Liver (tissue), 9 donors: ENCODE measurements around the gene SFPQ. TPM values are rescaled to one million over a fixed set of nuclear protein-coding genes. Genes with fewer than 3 reads are reported as not detected.

ENCODE experiments used
- DNase-seq: peaks from one replicate; pipeline ENCODE4 v3.0.0-alpha.2; 2017; ENCODE audit warnings: low spot score
- H3K27ac ChIP-seq, 2 donors: one replicate each; pipeline ENCODE4 v1.7.0; 2013; ENCODE audit warnings: inconsistent platforms in 2 of 2, low read length in 2 of 2, control low read depth in 1 of 2, low read depth in 1 of 2, mild to moderate bottlenecking in 1 of 2
- H3K27me3 ChIP-seq, 4 donors: one replicate each; pipeline versions ENCODE4 v1.6.1 to v1.7.0; 2013; ENCODE audit warnings: low read length in 3 of 4, inconsistent platforms in 1 of 4, mild to moderate bottlenecking in 1 of 4, moderate library complexity in 1 of 4; ENCODE audit not compliant: control insufficient read depth in 4 of 4, insufficient read depth in 4 of 4
- H3K36me3 ChIP-seq, 4 donors: one replicate each; pipeline versions ENCODE4 v1.6.1 to v1.7.0; 2013; ENCODE audit warnings: low read length in 3 of 4, mild to moderate bottlenecking in 3 of 4, low read depth in 1 of 4, moderate library complexity in 1 of 4; ENCODE audit not compliant: control insufficient read depth in 4 of 4, insufficient read depth in 3 of 4
- H3K4me1 ChIP-seq, 4 donors: one replicate each; pipeline versions ENCODE4 v1.6.1 to v1.7.0; 2013; ENCODE audit warnings: low read length in 3 of 4, mild to moderate bottlenecking in 3 of 4, moderate library complexity in 1 of 4; ENCODE audit not compliant: control insufficient read depth in 4 of 4, insufficient read depth in 4 of 4
- H3K4me3 ChIP-seq, 3 donors: one replicate each; pipeline versions ENCODE4 v1.6.1 to v1.7.0; 2013; ENCODE audit warnings: low read length in 3 of 3, control low read depth in 1 of 3, low read depth in 1 of 3, mild to moderate bottlenecking in 1 of 3
- H3K9ac ChIP-seq, 2 donors: one replicate each; pipeline ENCODE4 v1.7.0; 2013; ENCODE audit warnings: low read length in 2 of 2, mild to moderate bottlenecking in 2 of 2, moderate library complexity in 2 of 2, control low read depth in 1 of 2, low read depth in 1 of 2
- H3K9me3 ChIP-seq, 4 donors: one replicate each; pipeline versions ENCODE4 v1.6.1 to v1.7.0; 2013; ENCODE audit warnings: low read length in 3 of 4; ENCODE audit not compliant: control insufficient read depth in 4 of 4
- CTCF ChIP-seq: fragments of 150-350 bp; IDR thresholded peaks from 2 replicates; pipeline ENCODE4 v1.5.1; 2017; ENCODE audit warnings: improper control_type of control experiment, low read depth, low read length; ENCODE audit not compliant: missing input control
- EGR1 ChIP-seq, 2 donors: IDR thresholded peaks; 2 replicates each; pipeline ENCODE4 v1.6.1; 2016 to 2018; ENCODE audit warnings: antibody characterized with exemption in 2 of 2, low read depth in 2 of 2
- FOXA1 ChIP-seq: IDR thresholded peaks from 2 replicates; pipeline ENCODE4 v1.6.1; 2016; ENCODE audit warnings: antibody characterized with exemption
- FOXA2 ChIP-seq: IDR thresholded peaks from 2 replicates; pipeline ENCODE4 v1.6.1; 2016; ENCODE audit warnings: antibody characterized with exemption
- GABPA ChIP-seq, 2 donors: IDR thresholded peaks in 1 of 2; conservative IDR thresholded peaks in 1 of 2; 2 replicates each; pipeline ENCODE4 v1.6.1; 2016; ENCODE audit warnings: antibody characterized with exemption in 2 of 2, mild to moderate bottlenecking in 1 of 2, moderate library complexity in 1 of 2
- HNF4A ChIP-seq, 2 donors: conservative IDR thresholded peaks; 2 replicates each; pipeline ENCODE4 v1.6.1; 2016; ENCODE audit warnings: antibody characterized with exemption in 2 of 2, mild to moderate bottlenecking in 2 of 2
- HNF4G ChIP-seq: IDR thresholded peaks from 2 replicates; pipeline ENCODE4 v1.6.1; 2016; ENCODE audit warnings: antibody characterized with exemption
- JUND ChIP-seq, 2 donors: IDR thresholded peaks; 2 replicates each; pipeline ENCODE4 v1.6.1; 2016; ENCODE audit warnings: antibody characterized with exemption in 2 of 2
- NR2F2 ChIP-seq: IDR thresholded peaks from 2 replicates; pipeline ENCODE4 v1.6.1; 2016; ENCODE audit warnings: antibody characterized with exemption
- RAD21 ChIP-seq, 2 donors: IDR thresholded peaks; 2 replicates each; pipeline ENCODE4 v1.6.1; 2016; ENCODE audit warnings: antibody characterized with exemption in 2 of 2, mild to moderate bottlenecking in 2 of 2
- RXRA ChIP-seq, 2 donors: IDR thresholded peaks; 2 replicates each; pipeline ENCODE4 v1.6.1; 2017 to 2018; ENCODE audit warnings: antibody characterized with exemption in 2 of 2, mild to moderate bottlenecking in 1 of 2
- SP1 ChIP-seq: IDR thresholded peaks from 2 replicates; pipeline ENCODE4 v1.6.1; 2018; ENCODE audit warnings: antibody characterized with exemption, mild to moderate bottlenecking
- TAF1 ChIP-seq: conservative IDR thresholded peaks from 2 replicates; pipeline ENCODE4 v1.6.1; 2016; ENCODE audit warnings: antibody characterized with exemption, mild to moderate bottlenecking
- YY1 ChIP-seq: IDR thresholded peaks from 2 replicates; pipeline ENCODE4 v1.6.1; 2016; ENCODE audit warnings: antibody characterized with exemption, mild to moderate bottlenecking
- ZBTB33 ChIP-seq: IDR thresholded peaks from 2 replicates; pipeline ENCODE4 v1.6.1; 2016; ENCODE audit warnings: antibody characterized with exemption
- WGBS: extraction: QIAGEN DNeasy Blood & Tissue Kit; methylation state at CpG from one replicate; pipeline ENCODE4 v1.1.7; 2013; 5-methylcytosine and 5-hydroxymethylcytosine counted together
- polyA plus RNA-seq, 2 donors: library from polyadenylated mRNA; stranded (reverse) in 1 of 2; unstranded in 1 of 2; fragments of 200-250 nt in 1 of 2; fragments of >200 nt in 1 of 2; fragmentation: Nextera tagmentation in 1 of 2; extraction: Ambion mirVana in 1 of 2; gene quantifications; one replicate each; pipeline versions ENCODE4 v1.2.1 to v1.2.3, GENCODE V29; 2013 to 2015
- total RNA-seq, 2 donors: library from RNA; depleted of rRNA; stranded (reverse); fragments of >200 nt; gene quantifications; one replicate each; pipeline ENCODE4 v1.2.3, GENCODE V29; 2014
- TF ChIP-seq, protein P1 (sequence below): IDR thresholded peaks from 2 replicates; pipeline ENCODE4 v1.6.1; 2016; ENCODE audit warnings: antibody characterized with exemption, mild to moderate bottlenecking
- TF ChIP-seq, protein P2 (sequence below): IDR thresholded peaks from 2 replicates; pipeline ENCODE4 v1.6.1; 2016; ENCODE audit warnings: antibody characterized with exemption
- TF ChIP-seq, protein P3 (sequence below): IDR thresholded peaks from 2 replicates; pipeline ENCODE4 v1.6.1; 2016; ENCODE audit warnings: antibody characterized with exemption
- donor health status: healthy.
- donor health status: healthy.
- donor health status: healthy.
- donor health status: healthy.
- donor health status: healthy.

The SFPQ gene
- total and polyA plus RNA-seq, 4 donors = 29.7 to 173 (median 66.2) TPM

- TF ChIP-seq RXRA (IDR thresholded peaks at IDR 0.05) = no peak
- no peak for TF ChIP-seq FOXA2
- no peak for TF ChIP-seq RAD21 (IDR thresholded peaks at IDR 0.05)
- TF ChIP-seq FOXA1 = no peak
- no peak for TF ChIP-seq YY1
- TF ChIP-seq EGR1 (IDR thresholded peaks at IDR 0.05; ENCODE audit: low read depth in 2 of 2) = no peak
- no peak for TF ChIP-seq ZBTB33
- TF ChIP-seq HNF4A (conservative IDR thresholded peaks at IDR 0.05) = no peak
- TF ChIP-seq CTCF = no peak
- TF ChIP-seq, protein P1, sequence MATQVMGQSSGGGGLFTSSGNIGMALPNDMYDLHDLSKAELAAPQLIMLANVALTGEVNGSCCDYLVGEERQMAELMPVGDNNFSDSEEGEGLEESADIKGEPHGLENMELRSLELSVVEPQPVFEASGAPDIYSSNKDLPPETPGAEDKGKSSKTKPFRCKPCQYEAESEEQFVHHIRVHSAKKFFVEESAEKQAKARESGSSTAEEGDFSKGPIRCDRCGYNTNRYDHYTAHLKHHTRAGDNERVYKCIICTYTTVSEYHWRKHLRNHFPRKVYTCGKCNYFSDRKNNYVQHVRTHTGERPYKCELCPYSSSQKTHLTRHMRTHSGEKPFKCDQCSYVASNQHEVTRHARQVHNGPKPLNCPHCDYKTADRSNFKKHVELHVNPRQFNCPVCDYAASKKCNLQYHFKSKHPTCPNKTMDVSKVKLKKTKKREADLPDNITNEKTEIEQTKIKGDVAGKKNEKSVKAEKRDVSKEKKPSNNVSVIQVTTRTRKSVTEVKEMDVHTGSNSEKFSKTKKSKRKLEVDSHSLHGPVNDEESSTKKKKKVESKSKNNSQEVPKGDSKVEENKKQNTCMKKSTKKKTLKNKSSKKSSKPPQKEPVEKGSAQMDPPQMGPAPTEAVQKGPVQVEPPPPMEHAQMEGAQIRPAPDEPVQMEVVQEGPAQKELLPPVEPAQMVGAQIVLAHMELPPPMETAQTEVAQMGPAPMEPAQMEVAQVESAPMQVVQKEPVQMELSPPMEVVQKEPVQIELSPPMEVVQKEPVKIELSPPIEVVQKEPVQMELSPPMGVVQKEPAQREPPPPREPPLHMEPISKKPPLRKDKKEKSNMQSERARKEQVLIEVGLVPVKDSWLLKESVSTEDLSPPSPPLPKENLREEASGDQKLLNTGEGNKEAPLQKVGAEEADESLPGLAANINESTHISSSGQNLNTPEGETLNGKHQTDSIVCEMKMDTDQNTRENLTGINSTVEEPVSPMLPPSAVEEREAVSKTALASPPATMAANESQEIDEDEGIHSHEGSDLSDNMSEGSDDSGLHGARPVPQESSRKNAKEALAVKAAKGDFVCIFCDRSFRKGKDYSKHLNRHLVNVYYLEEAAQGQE = no peak
- TF ChIP-seq SP1 = no peak
- TF ChIP-seq TAF1 = no peak
- TF ChIP-seq, protein P2, sequence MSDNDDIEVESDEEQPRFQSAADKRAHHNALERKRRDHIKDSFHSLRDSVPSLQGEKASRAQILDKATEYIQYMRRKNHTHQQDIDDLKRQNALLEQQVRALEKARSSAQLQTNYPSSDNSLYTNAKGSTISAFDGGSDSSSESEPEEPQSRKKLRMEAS = no peak
- no peak for TF ChIP-seq NR2F2
- TF ChIP-seq, protein P3, sequence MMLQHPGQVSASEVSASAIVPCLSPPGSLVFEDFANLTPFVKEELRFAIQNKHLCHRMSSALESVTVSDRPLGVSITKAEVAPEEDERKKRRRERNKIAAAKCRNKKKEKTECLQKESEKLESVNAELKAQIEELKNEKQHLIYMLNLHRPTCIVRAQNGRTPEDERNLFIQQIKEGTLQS = no peak
- no peak for TF ChIP-seq HNF4G
- no peak for TF ChIP-seq GABPA (IDR thresholded peaks at IDR 0.05 in 1 of 2, conservative IDR thresholded peaks at IDR 0.05 in 1 of 2)
- no peak for TF ChIP-seq JUND (IDR thresholded peaks at IDR 0.05)
- Histone ChIP-seq H3K27ac (no peak overlapping the region), H3K9me3 (no peaks in the 10 kb centered on the region), H3K4me3 (no peak overlapping the region), H3K27me3 (no peaks in the 10 kb centered on the region), H3K9ac (no peak overlapping the region), H3K4me1 (no peaks in the 10 kb centered on the region), H3K36me3 (no peaks in the 10 kb centered on the region)
- 90% methylated on average over 2 of the region's 2 CpGs for WGBS
- no peak for DNase-seq
Measured at GRCh38 chr1:35226546-35226945, 33.6 kb upstream of the SFPQ start.
